Measurements from ENCODE around the gene BORCS8.

BORCS8 gene

GRCh38 chr19:19165396-19165795, 26.6 kb downstream of the BORCS8 start:
- no peak for ATAC-seq
- TF ChIP-seq, protein P1, sequence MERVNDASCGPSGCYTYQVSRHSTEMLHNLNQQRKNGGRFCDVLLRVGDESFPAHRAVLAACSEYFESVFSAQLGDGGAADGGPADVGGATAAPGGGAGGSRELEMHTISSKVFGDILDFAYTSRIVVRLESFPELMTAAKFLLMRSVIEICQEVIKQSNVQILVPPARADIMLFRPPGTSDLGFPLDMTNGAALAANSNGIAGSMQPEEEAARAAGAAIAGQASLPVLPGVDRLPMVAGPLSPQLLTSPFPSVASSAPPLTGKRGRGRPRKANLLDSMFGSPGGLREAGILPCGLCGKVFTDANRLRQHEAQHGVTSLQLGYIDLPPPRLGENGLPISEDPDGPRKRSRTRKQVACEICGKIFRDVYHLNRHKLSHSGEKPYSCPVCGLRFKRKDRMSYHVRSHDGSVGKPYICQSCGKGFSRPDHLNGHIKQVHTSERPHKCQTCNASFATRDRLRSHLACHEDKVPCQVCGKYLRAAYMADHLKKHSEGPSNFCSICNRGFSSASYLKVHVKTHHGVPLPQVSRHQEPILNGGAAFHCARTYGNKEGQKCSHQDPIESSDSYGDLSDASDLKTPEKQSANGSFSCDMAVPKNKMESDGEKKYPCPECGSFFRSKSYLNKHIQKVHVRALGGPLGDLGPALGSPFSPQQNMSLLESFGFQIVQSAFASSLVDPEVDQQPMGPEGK (CRISPR knock-in tag; IDR thresholded peaks at IDR 0.05; ENCODE audit: borderline replicate concordance), result no peak
- TF ChIP-seq ISL1 (CRISPR knock-in tag; IDR thresholded peaks at IDR 0.05), result no peak
- no peak for TF ChIP-seq TCF4 (CRISPR knock-in tag; IDR thresholded peaks at IDR 0.05; ENCODE audit: borderline replicate concordance)
- TF ChIP-seq SNAI2 (CRISPR knock-in tag; IDR thresholded peaks at IDR 0.05), result no peak
- no peak for TF ChIP-seq CREB5 (CRISPR knock-in tag; IDR thresholded peaks at IDR 0.05; ENCODE audit: low read depth)
- TF ChIP-seq ZC3H10 (CRISPR knock-in tag; IDR thresholded peaks at IDR 0.05), result no peak
- no peak for TF ChIP-seq PPARA (CRISPR knock-in tag; IDR thresholded peaks at IDR 0.05; ENCODE audit: borderline replicate concordance)
- TF ChIP-seq CSDC2 (CRISPR knock-in tag; IDR thresholded peaks at IDR 0.05), result no peak

- TF ChIP-seq TOX (CRISPR knock-in tag; IDR thresholded peaks at IDR 0.05; ENCODE audit: borderline replicate concordance) (no peak), ZNF8 (CRISPR knock-in tag; IDR thresholded peaks at IDR 0.05) (no peak), ESRRG (CRISPR knock-in tag; IDR thresholded peaks at IDR 0.05) (no peak), ZFP3 (CRISPR knock-in tag; IDR thresholded peaks at IDR 0.05) (no peak), GLIS3 (CRISPR knock-in tag; IDR thresholded peaks at IDR 0.05) (no peak), PPARA (CRISPR knock-in tag; IDR thresholded peaks at IDR 0.05; ENCODE audit: borderline replicate concordance) (no peak), OSR1 (CRISPR knock-in tag; IDR thresholded peaks at IDR 0.05) (no peak), RARB (CRISPR knock-in tag; IDR thresholded peaks at IDR 0.05) (no peak), BACH2 (CRISPR knock-in tag; IDR thresholded peaks at IDR 0.05; ENCODE audit: borderline replicate concordance) (no peak), ZC3H10 (CRISPR knock-in tag; IDR thresholded peaks at IDR 0.05) (no peak)
- TF ChIP-seq, protein P2, sequence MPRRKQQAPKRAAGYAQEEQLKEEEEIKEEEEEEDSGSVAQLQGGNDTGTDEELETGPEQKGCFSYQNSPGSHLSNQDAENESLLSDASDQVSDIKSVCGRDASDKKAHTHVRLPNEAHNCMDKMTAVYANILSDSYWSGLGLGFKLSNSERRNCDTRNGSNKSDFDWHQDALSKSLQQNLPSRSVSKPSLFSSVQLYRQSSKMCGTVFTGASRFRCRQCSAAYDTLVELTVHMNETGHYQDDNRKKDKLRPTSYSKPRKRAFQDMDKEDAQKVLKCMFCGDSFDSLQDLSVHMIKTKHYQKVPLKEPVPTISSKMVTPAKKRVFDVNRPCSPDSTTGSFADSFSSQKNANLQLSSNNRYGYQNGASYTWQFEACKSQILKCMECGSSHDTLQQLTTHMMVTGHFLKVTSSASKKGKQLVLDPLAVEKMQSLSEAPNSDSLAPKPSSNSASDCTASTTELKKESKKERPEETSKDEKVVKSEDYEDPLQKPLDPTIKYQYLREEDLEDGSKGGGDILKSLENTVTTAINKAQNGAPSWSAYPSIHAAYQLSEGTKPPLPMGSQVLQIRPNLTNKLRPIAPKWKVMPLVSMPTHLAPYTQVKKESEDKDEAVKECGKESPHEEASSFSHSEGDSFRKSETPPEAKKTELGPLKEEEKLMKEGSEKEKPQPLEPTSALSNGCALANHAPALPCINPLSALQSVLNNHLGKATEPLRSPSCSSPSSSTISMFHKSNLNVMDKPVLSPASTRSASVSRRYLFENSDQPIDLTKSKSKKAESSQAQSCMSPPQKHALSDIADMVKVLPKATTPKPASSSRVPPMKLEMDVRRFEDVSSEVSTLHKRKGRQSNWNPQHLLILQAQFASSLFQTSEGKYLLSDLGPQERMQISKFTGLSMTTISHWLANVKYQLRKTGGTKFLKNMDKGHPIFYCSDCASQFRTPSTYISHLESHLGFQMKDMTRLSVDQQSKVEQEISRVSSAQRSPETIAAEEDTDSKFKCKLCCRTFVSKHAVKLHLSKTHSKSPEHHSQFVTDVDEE (CRISPR knock-in tag; IDR thresholded peaks at IDR 0.05), result no peak
Observed at GRCh38 chr19:19162495-19162894, 29.5 kb downstream of the BORCS8 start.

GRCh38 chr19:19160461-19161035, 31.4 kb downstream of the BORCS8 start:
- ATAC-seq, result no peak
- TF ChIP-seq SNAI2 (CRISPR knock-in tag; IDR thresholded peaks at IDR 0.05), result no peak
- no peak for TF ChIP-seq ESRRG (CRISPR knock-in tag; IDR thresholded peaks at IDR 0.05)
- no peak for TF ChIP-seq BACH2 (CRISPR knock-in tag; IDR thresholded peaks at IDR 0.05; ENCODE audit: borderline replicate concordance)
- no peak for TF ChIP-seq GLIS3 (CRISPR knock-in tag; IDR thresholded peaks at IDR 0.05)
- TF ChIP-seq ZNF8 (CRISPR knock-in tag; IDR thresholded peaks at IDR 0.05), result no peak
- no peak for TF ChIP-seq ISL1 (CRISPR knock-in tag; IDR thresholded peaks at IDR 0.05)
- no peak for TF ChIP-seq ZC3H10 (CRISPR knock-in tag; IDR thresholded peaks at IDR 0.05)
- TF ChIP-seq CREB5 (CRISPR knock-in tag; IDR thresholded peaks at IDR 0.05; ENCODE audit: low read depth), result no peak
- no peak for TF ChIP-seq ZFP3 (CRISPR knock-in tag; IDR thresholded peaks at IDR 0.05)
- TF ChIP-seq ZNF70 (CRISPR knock-in tag; IDR thresholded peaks at IDR 0.05), result no peak
- TF ChIP-seq POU6F1 (CRISPR knock-in tag; IDR thresholded peaks at IDR 0.05; ENCODE audit: borderline replicate concordance, low read depth), result no peak
- no peak for TF ChIP-seq ZFP30 (CRISPR knock-in tag; IDR thresholded peaks at IDR 0.05)
- TF ChIP-seq CSDC2 (CRISPR knock-in tag; IDR thresholded peaks at IDR 0.05), result no peak
- TF ChIP-seq TOX (CRISPR knock-in tag; IDR thresholded peaks at IDR 0.05; ENCODE audit: borderline replicate concordance), result no peak

More at GRCh38 chr19:19162495-19162894, 29.5 kb downstream of the BORCS8 start:
- ATAC-seq, result no peak
